ENCODE data around the gene HIRA.

GRCh38 chr22:19470010-19470409, 38.5 kb upstream of the HIRA start:
- no peak for TF ChIP-seq CTCF (IDR thresholded peaks at IDR 0.05)
- TF ChIP-seq POLR2A (IDR thresholded peaks at IDR 0.05), result no peak
